ENCODE results near the gene OR2M2.

The OR2M2 gene, protein sequence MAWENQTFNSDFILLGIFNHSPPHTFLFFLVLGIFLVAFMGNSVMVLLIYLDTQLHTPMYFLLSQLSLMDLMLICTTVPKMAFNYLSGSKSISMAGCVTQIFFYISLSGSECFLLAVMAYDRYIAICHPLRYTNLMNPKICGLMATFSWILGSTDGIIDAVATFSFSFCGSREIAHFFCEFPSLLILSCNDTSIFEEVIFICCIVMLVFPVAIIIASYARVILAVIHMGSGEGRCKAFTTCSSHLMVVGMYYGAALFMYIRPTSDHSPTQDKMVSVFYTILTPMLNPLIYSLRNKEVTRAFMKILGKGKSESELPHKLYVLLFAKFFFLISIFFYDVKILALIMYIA

DNA sequence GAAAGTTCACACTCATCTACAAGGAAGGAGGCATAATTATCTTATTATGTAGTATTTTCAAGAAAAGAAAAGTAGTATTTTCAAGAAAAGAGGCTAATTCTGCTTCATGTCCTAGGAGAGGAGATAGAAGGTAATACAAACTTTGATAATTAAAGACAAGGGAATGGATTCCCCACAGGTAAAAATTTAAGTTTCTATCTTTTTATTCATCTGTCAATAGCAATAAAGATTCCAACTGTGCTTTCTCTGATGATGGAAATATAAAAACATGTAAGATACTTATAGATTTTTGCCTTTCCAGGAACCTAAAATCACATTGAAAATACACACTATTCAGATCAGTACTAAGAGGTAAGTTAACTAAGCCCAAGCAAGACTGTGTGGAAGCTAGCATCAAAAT lies at the start of gene OR2M2:
Gene OR2M2 (plus strand): TSS at position 301 of the 400 bp plus-strand sequence. CDS start 5,165 bp downstream, outside the sequence.
- Histone ChIP-seq H3K4me2 (ENCODE audit: low read length) (no peak within 1 kb of the TSS), H3K4me1 (no peaks in the 10 kb centered on the region), H2AFZ (no peak within 1 kb of the TSS), H3K79me2 (no peaks in the 10 kb centered on the region), H3K9ac (no peak within 1 kb of the TSS), H3K36me3 (ENCODE audit: control insufficient read depth, insufficient read depth, low read length) (no peaks in the 10 kb centered on the region), H3K4me3 (ENCODE audit: low read depth, low read length) (no peak within 1 kb of the TSS), H3K27me3 (ENCODE audit: control insufficient read depth, insufficient read depth, low read length) (no peaks in the 10 kb centered on the region), H3K27ac (no peak within 1 kb of the TSS), H3K9me3 (ENCODE audit: control insufficient read depth, low read length) (no peaks in the 10 kb centered on the region)
- TF ChIP-seq, protein P1, sequence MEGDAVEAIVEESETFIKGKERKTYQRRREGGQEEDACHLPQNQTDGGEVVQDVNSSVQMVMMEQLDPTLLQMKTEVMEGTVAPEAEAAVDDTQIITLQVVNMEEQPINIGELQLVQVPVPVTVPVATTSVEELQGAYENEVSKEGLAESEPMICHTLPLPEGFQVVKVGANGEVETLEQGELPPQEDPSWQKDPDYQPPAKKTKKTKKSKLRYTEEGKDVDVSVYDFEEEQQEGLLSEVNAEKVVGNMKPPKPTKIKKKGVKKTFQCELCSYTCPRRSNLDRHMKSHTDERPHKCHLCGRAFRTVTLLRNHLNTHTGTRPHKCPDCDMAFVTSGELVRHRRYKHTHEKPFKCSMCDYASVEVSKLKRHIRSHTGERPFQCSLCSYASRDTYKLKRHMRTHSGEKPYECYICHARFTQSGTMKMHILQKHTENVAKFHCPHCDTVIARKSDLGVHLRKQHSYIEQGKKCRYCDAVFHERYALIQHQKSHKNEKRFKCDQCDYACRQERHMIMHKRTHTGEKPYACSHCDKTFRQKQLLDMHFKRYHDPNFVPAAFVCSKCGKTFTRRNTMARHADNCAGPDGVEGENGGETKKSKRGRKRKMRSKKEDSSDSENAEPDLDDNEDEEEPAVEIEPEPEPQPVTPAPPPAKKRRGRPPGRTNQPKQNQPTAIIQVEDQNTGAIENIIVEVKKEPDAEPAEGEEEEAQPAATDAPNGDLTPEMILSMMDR (IDR thresholded peaks at IDR 0.05), result no peak

DNA sequence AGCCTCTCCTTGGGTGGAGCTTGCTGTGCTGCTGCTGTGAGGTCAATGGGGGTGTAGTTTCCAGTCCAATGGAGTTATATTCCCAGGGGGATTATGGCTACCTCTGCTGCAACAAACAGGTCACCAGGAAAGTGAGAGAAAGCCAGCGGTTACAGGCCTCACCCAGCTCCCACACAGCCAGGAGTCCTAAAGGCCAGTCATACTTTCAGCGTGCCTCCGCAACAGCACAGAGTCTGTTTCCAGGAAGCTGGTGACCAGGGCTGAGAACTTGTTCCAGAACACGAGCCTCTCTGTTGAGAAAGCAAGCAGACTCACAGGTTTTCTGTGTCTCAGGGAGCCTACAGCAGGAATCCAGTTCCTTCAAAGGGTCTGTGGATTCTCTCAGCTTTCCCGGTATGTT lies 47.0 kb upstream of the OR2M2 start:
- TF ChIP-seq, protein P1 (IDR thresholded peaks at IDR 0.05), result no peak
- H3K9ac ChIP-seq, result no peak overlapping the region
- no peaks in the 10 kb centered on the region for H3K4me1 ChIP-seq
- H3K4me3 ChIP-seq (ENCODE audit: low read depth, low read length), result no peak overlapping the region
- H3K79me2 ChIP-seq, result no peaks in the 10 kb centered on the region
- H3K4me2 ChIP-seq (ENCODE audit: low read length), result no peak overlapping the region
- H3K36me3 ChIP-seq (ENCODE audit: control insufficient read depth, insufficient read depth, low read length), result no peaks in the 10 kb centered on the region
- no peaks in the 10 kb centered on the region for H3K9me3 ChIP-seq (ENCODE audit: control insufficient read depth, low read length)
- H3K27me3 ChIP-seq (ENCODE audit: control insufficient read depth, insufficient read depth, low read length), result no peaks in the 10 kb centered on the region
- H3K27ac ChIP-seq, result no peak overlapping the region
- no peak overlapping the region for H2AFZ ChIP-seq

DNA sequence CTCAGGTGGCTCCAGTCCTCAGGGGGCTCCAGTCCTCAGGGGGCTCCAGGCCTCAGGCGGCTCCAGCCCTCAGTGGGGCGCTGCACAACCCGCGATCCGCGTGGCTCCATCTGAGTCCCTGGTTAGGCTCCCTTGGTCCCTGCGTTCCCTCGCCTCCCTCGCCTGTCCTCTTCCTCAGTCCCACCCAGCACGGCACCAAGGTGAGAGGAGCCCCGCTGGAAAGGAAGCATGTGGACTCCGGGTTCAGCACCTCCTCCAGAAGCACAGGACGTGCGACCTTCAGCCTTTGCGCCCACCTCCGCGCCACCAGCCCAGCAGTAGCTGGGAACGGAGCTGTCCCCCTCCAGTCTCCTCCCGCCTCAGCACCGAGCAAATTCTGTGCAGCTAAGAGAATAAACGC lies 37.8 kb upstream of the OR2M2 start:
- no peaks in the 10 kb centered on the region for H3K79me2 ChIP-seq
- H3K9ac ChIP-seq, result no peak overlapping the region
- TF ChIP-seq, protein P1 (IDR thresholded peaks at IDR 0.05), result no peak
- no peak overlapping the region for H3K27ac ChIP-seq
- H3K36me3 ChIP-seq (ENCODE audit: control insufficient read depth, insufficient read depth, low read length), result no peaks in the 10 kb centered on the region
- no peaks in the 10 kb centered on the region for H3K9me3 ChIP-seq (ENCODE audit: control insufficient read depth, low read length)
- H3K4me1 ChIP-seq, result no peaks in the 10 kb centered on the region
- no peak overlapping the region for H3K4me2 ChIP-seq (ENCODE audit: low read length)
- no peak overlapping the region for H3K4me3 ChIP-seq (ENCODE audit: low read depth, low read length)
- no peaks in the 10 kb centered on the region for H3K27me3 ChIP-seq (ENCODE audit: control insufficient read depth, insufficient read depth, low read length)
- H2AFZ ChIP-seq, result no peak overlapping the region

DNA sequence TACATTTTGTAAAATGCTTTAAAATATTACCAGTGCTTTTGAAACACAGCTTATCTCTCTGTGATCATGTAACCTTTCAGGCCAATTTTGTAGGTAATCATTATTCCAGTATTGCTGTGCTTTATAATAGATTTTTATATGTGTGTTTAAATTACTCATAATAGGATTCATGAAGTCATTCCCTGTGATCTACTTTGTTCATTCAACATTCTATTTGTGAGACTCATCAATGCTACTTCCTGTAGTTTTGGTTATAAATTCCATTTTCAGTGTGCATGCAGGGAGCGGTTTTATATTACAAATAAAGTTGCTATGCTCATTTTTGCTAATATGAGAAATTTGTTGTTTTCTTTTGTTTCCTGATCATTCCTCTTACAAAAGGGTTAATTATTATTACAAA lies 33.8 kb upstream of the OR2M2 start:
- Histone ChIP-seq H3K4me2 (ENCODE audit: low read length) (no peak overlapping the region), H2AFZ (no peak overlapping the region), H3K27me3 (ENCODE audit: control insufficient read depth, insufficient read depth, low read length) (no peaks in the 10 kb centered on the region), H3K4me3 (ENCODE audit: low read depth, low read length) (no peak overlapping the region), H3K9me3 (ENCODE audit: control insufficient read depth, low read length) (no peaks in the 10 kb centered on the region), H3K9ac (no peak overlapping the region), H3K4me1 (no peaks in the 10 kb centered on the region), H3K36me3 (ENCODE audit: control insufficient read depth, insufficient read depth, low read length) (no peaks in the 10 kb centered on the region), H3K79me2 (no peaks in the 10 kb centered on the region), H3K27ac (no peak overlapping the region)
- TF ChIP-seq, protein P1 (IDR thresholded peaks at IDR 0.05), result no peak

DNA sequence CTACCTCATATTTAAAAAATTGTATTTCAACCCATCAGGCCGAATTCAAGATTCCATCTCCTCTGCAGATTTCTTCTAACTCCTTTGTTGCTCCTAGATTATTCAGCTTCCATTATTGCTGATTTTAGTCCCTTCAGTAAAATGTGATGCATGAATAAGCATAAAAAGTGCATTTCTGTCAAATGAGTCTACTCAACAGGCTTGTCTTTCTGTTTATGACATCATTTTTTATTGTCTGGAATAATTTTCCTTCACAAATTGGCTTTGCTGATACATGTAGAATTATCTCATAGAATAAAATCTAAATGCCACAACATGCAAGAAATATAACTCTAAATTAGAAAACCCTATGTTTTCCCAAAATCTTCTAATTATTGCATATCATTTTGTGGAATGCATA lies 31.3 kb upstream of the OR2M2 start:
- Histone ChIP-seq H3K79me2 (no peaks in the 10 kb centered on the region), H2AFZ (no peak overlapping the region), H3K4me3 (ENCODE audit: low read depth, low read length) (no peak overlapping the region), H3K9ac (no peak overlapping the region), H3K36me3 (ENCODE audit: control insufficient read depth, insufficient read depth, low read length) (no peaks in the 10 kb centered on the region), H3K4me2 (ENCODE audit: low read length) (no peak overlapping the region), H3K9me3 (ENCODE audit: control insufficient read depth, low read length) (no peaks in the 10 kb centered on the region), H3K27me3 (ENCODE audit: control insufficient read depth, insufficient read depth, low read length) (no peaks in the 10 kb centered on the region), H3K27ac (no peak overlapping the region), H3K4me1 (no peaks in the 10 kb centered on the region)
- TF ChIP-seq, protein P1 (IDR thresholded peaks at IDR 0.05), result no peak
